Endothelial cell of umbilical vein (primary cell): ENCODE data around the gene TAOK2. TPM values are rescaled to one million over a fixed set of nuclear protein-coding genes. Genes with fewer than 3 reads are reported as not detected.

Source experiments
- BruUV-seq: library from RNA; stranded (reverse); fragments of 400-500 nt; replicated peaks from 2 replicates; lab custom pipeline; 2021; lab: Mats Ljungman, UMichigan
- CTCF ChIA-PET: fragments of 300-600, 350-600 bp; sonication (Branson Sonifier 250); formaldehyde crosslinking; loops from one replicate; lab custom pipeline; 2021; ENCODE audit warnings: antibody characterized with exemption, inconsistent platforms; lab: Charles Lee
- POLR2A ChIA-PET: fragments of 300-600, 350-600 bp; sonication (Branson Sonifier 250); formaldehyde crosslinking; loops from one replicate; lab custom pipeline; 2021; ENCODE audit warnings: antibody characterized with exemption, inconsistent platforms; lab: Charles Lee
- DNase-seq: peaks from one replicate; pipeline ENCODE4 v3.0.0-alpha.2; 2011; ENCODE audit warnings: low read depth, low spot score
- FAIRE-seq: peaks from 2 replicates; lab custom pipeline; 2011; peaks lifted over from hg19 to GRCh38; lab: Jason Lieb, UNC
- H2AFZ ChIP-seq: 2 replicates; pipeline ENCODE4 v1.6.0; 2012; ENCODE audit warnings: low read depth, low read length, control low read depth, inconsistent platforms
- H3K27ac ChIP-seq: 2 replicates; pipeline ENCODE4 v1.5.1; 2011; ENCODE audit warnings: low read depth, mild to moderate bottlenecking, control low read depth, low read length, moderate library complexity; ENCODE audit not compliant: insufficient read depth
- H3K27me3 ChIP-seq, 2 experiments: 2 replicates each; pipeline versions ENCODE4 v1.6.0 to v1.6.1; 2011; ENCODE audit warnings: low read length in 2 of 2, mixed read lengths in 1 of 2; ENCODE audit not compliant: control insufficient read depth in 2 of 2, insufficient read depth in 2 of 2
- H3K36me3 ChIP-seq, 2 experiments: 2 replicates in 1 of 2; 3 replicates in 1 of 2; pipeline ENCODE4 v1.5.1; 2011; ENCODE audit warnings: low read length in 2 of 2, mild to moderate bottlenecking in 1 of 2, moderate library complexity in 1 of 2; ENCODE audit not compliant: control insufficient read depth in 2 of 2, insufficient read depth in 2 of 2; ENCODE audit errors: extremely low read depth in 1 of 2
- H3K4me1 ChIP-seq: 3 replicates; pipeline ENCODE4 v1.5.1; 2011; ENCODE audit warnings: mild to moderate bottlenecking, low read length; ENCODE audit not compliant: control insufficient read depth, insufficient read depth; ENCODE audit errors: extremely low read depth
- H3K4me2 ChIP-seq: 2 replicates; pipeline ENCODE4 v1.6.1; 2011; ENCODE audit warnings: low read length, control low read depth, mixed read lengths; ENCODE audit not compliant: insufficient read depth
- H3K4me3 ChIP-seq, 3 experiments: fragments of 200-600 bp in 1 of 3; sonication (generic), shearing (Covaris generic) in 1 of 3; replicated peaks in 1 of 3; 2 replicates each; pipeline ENCODE4 v1.5.1; 2011 to 2016; ENCODE audit warnings: control low read depth in 3 of 3, low read length in 3 of 3, mild to moderate bottlenecking in 2 of 3, inconsistent platforms in 1 of 3, low read depth in 1 of 3, moderate library complexity in 1 of 3; ENCODE audit not compliant: insufficient read depth in 1 of 3
- H3K79me2 ChIP-seq: 2 replicates; pipeline ENCODE4 v1.6.0; 2012; ENCODE audit warnings: low read length, inconsistent platforms; ENCODE audit not compliant: control insufficient read depth, insufficient read depth
- H3K9ac ChIP-seq: replicated peaks from 2 replicates; pipeline ENCODE3; 2011; ENCODE audit warnings: low read length, control low read depth; ENCODE audit not compliant: insufficient read depth; ENCODE audit errors: extremely low read depth
- H3K9me1 ChIP-seq: replicated peaks from 3 replicates; pipeline ENCODE4 v1.6.0; 2011; ENCODE audit warnings: mild to moderate bottlenecking, low read length; ENCODE audit not compliant: control insufficient read depth, insufficient read depth; ENCODE audit errors: extremely low read depth
- H3K9me3 ChIP-seq: replicated peaks from 2 replicates; pipeline ENCODE4 v1.5.1; 2012; ENCODE audit warnings: low read length, inconsistent platforms; ENCODE audit not compliant: control insufficient read depth, insufficient read depth
- H4K20me1 ChIP-seq: replicated peaks from 2 replicates; pipeline ENCODE3; 2011; ENCODE audit warnings: mild to moderate bottlenecking, low read length; ENCODE audit not compliant: control insufficient read depth, insufficient read depth; ENCODE audit errors: extremely low read depth
- CTCF ChIP-seq, 2 donors: IDR thresholded peaks; 1 replicate in 1 of 2; 2 replicates in 1 of 2; pipeline ENCODE4 v1.5.1; 2011; ENCODE audit warnings: low read length in 2 of 2, mild to moderate bottlenecking in 2 of 2, moderate library complexity in 2 of 2, control low read depth in 1 of 2, inconsistent platforms in 1 of 2, low read depth in 1 of 2; ENCODE audit not compliant: insufficient read depth in 1 of 2; ENCODE audit errors: extremely low read depth in 1 of 2
- EZH2 ChIP-seq: IDR thresholded peaks from 2 replicates; pipeline ENCODE4 v1.6.1; 2012; ENCODE audit warnings: borderline replicate concordance, low read depth, mild to moderate bottlenecking, moderate library complexity, low read length, inconsistent platforms; ENCODE audit not compliant: severe bottlenecking
- dilution Hi-C: fragments of 300-500 bp; cut with MboI; formaldehyde crosslinking; loops from one replicate; pipeline ENCODE4 v1.15.0; 2019; ENCODE audit warnings: low sequenced_read_pairs; ENCODE audit not compliant: extremely low pct_ligation_motif_present
- intact Hi-C: fragments of 100-400 bp; cut with micrococcal nuclease; formaldehyde crosslinking; loops from one replicate; pipeline ENCODE4 v1.10.0; 2022
- polyA plus RNA-seq, 4 experiments: library from polyadenylated mRNA; depleted of rRNA in 3 of 4; stranded (reverse) in 3 of 4; unstranded in 1 of 4; fragments of >200 nt; gene quantifications; 2 replicates each; pipeline versions ENCODE4 v1.2.1 to v1.2.3, GENCODE V29; 2011 to 2012; ENCODE audit warnings: missing spikeins in 1 of 4
- total RNA-seq: library from RNA; stranded (reverse); gene quantifications from 2 replicates; pipeline ENCODE4 v1.2.3, GENCODE V29; 2021

Gene TAOK2
- total and polyA plus RNA-seq, 2 donors (not counting 3 experiments of a cell fraction or from before 2014, with no cell fraction given), result 52.8 to 114 TPM

GRCh38 chr16:30041841-30042240 is 68.2 kb downstream of the TAOK2 start:
- Histone ChIP-seq H3K9me1 (no peaks in the 10 kb centered on the region), H3K4me3 (no peak overlapping the region), H4K20me1 (no peaks in the 10 kb centered on the region), H3K4me1 (no peaks in the 10 kb centered on the region), H3K27me3 (no peaks in the 10 kb centered on the region), H2AFZ (no peak overlapping the region), H3K36me3 (no peaks in the 10 kb centered on the region), H3K79me2 (no peaks in the 10 kb centered on the region), H3K9ac (no peak overlapping the region), H3K27ac (no peak overlapping the region), H3K4me2 (no peak overlapping the region), H3K9me3 (no peaks in the 10 kb centered on the region)
- CTCF ChIA-PET, result interaction anchor here (0.8 to 5.9 kb wide), 7 partner anchors 9 to 50 kb away, joined by 3 to 38 read pairs (median 7); partner anchors contain the start of genes ALDOA and TBX6
- TF ChIP-seq EZH2, result no peak
- TF ChIP-seq CTCF (IDR thresholded peaks at IDR 0.05; ENCODE audit: extremely low read depth in 1 of 2, insufficient read depth in 1 of 2, low read depth in 1 of 2, low read length in 2 of 2), result peak in 1 of 2 donors; percentile 23
- intact Hi-C loops, result loop anchor here (1.0 kb wide), 1 partner anchor 50 kb away; no protein-coding TSS in a partner anchor
- dilution Hi-C loops, result no loop called here
- FAIRE-seq (no peak), DNase-seq (peak; percentile 66)
- no TSS peak for BruUV-seq
- POLR2A ChIA-PET, result no interaction called here

Other genes starting within 250 kb of the TAOK2 start
- gene C16orf54, start 227.9 kb upstream of the TAOK2 start, total RNA-seq, result not detected in 2 replicates
- gene C16orf54, start 227.9 kb upstream of the TAOK2 start, polyA plus RNA-seq, result not detected in 2 replicates
- not detected in 2 replicates for gene ZG16, start 195.6 kb upstream of the TAOK2 start, total RNA-seq
- gene ZG16, start 195.6 kb upstream of the TAOK2 start, polyA plus RNA-seq, result not detected in 2 replicates
- gene KIF22, start 183.1 kb upstream of the TAOK2 start, total RNA-seq, result 82.3 and 90.0 TPM in 2 replicates
- gene KIF22, start 183.1 kb upstream of the TAOK2 start, polyA plus RNA-seq, result 67.3 and 67.9 TPM in 2 replicates
- gene MAZ, start 167.3 kb upstream of the TAOK2 start, total RNA-seq, result 311 TPM in 2 replicates
- gene MAZ, start 167.3 kb upstream of the TAOK2 start, polyA plus RNA-seq, result 165 and 212 TPM in 2 replicates
- 2.3 and 3.3 TPM in 2 replicates for gene PRRT2, start 161.7 kb upstream of the TAOK2 start, total RNA-seq
- gene PRRT2, start 161.7 kb upstream of the TAOK2 start, polyA plus RNA-seq, result 3.3 and 3.4 TPM in 2 replicates
- gene PAGR1, start 157.7 kb upstream of the TAOK2 start, total RNA-seq, result 24.2 and 26.3 TPM in 2 replicates
- gene PAGR1, start 157.7 kb upstream of the TAOK2 start, polyA plus RNA-seq, result 13.0 and 15.9 TPM in 2 replicates
- gene MVP, start 153.4 kb upstream of the TAOK2 start, total RNA-seq, result 116 and 118 TPM in 2 replicates
- 47.0 and 49.8 TPM in 2 replicates for gene MVP, start 153.4 kb upstream of the TAOK2 start, polyA plus RNA-seq
- gene CDIPT, start 110.6 kb upstream of the TAOK2 start, total RNA-seq, result 67.3 and 68.7 TPM in 2 replicates
- 161 and 179 TPM in 2 replicates for gene CDIPT, start 110.6 kb upstream of the TAOK2 start, polyA plus RNA-seq
- 2.4 and 2.5 TPM in 2 replicates for gene SEZ6L2, start 74.3 kb upstream of the TAOK2 start, total RNA-seq
- 4.5 and 5.6 TPM in 2 replicates for gene SEZ6L2, start 74.3 kb upstream of the TAOK2 start, polyA plus RNA-seq
- gene ASPHD1, start 73.4 kb upstream of the TAOK2 start, total RNA-seq, result 0.88 and 1.2 TPM in 2 replicates
- gene ASPHD1, start 73.4 kb upstream of the TAOK2 start, polyA plus RNA-seq, result 0.90 and 1.1 TPM in 2 replicates
- 21.0 and 24.2 TPM in 2 replicates for gene KCTD13, start 47.6 kb upstream of the TAOK2 start, total RNA-seq
- gene KCTD13, start 47.6 kb upstream of the TAOK2 start, polyA plus RNA-seq, result 22.6 and 25.0 TPM in 2 replicates
- gene TMEM219, start 11.8 kb upstream of the TAOK2 start, total RNA-seq, result 99.4 and 110 TPM in 2 replicates
- gene TMEM219, start 11.8 kb upstream of the TAOK2 start, polyA plus RNA-seq, result 182 and 201 TPM in 2 replicates
- gene HIRIP3, start 21.7 kb downstream of the TAOK2 start, total RNA-seq, result 8.6 and 8.7 TPM in 2 replicates
- gene HIRIP3, start 21.7 kb downstream of the TAOK2 start, polyA plus RNA-seq, result 6.7 and 7.2 TPM in 2 replicates
- 76.4 and 84.1 TPM in 2 replicates for gene INO80E, start 22.4 kb downstream of the TAOK2 start, total RNA-seq
- 41.7 and 42.7 TPM in 2 replicates for gene INO80E, start 22.4 kb downstream of the TAOK2 start, polyA plus RNA-seq
- 0.58 and 0.60 TPM in 2 replicates for gene DOC2A, start 37.2 kb downstream of the TAOK2 start, total RNA-seq
- 0.63 and 1.1 TPM in 2 replicates for gene DOC2A, start 37.2 kb downstream of the TAOK2 start, polyA plus RNA-seq
- gene C16orf92, start 49.3 kb downstream of the TAOK2 start, total RNA-seq, result not detected in 2 replicates
- gene C16orf92, start 49.3 kb downstream of the TAOK2 start, polyA plus RNA-seq, result not detected in 2 replicates
- 0.86 and 0.99 TPM in 2 replicates for gene TLCD3B, start 57.4 kb downstream of the TAOK2 start, total RNA-seq
- 0.37 and 0.59 TPM in 2 replicates for gene TLCD3B, start 57.4 kb downstream of the TAOK2 start, polyA plus RNA-seq
- gene ALDOA, start 91.9 kb downstream of the TAOK2 start, total RNA-seq, result 1,029 and 1,114 TPM in 2 replicates
- gene ALDOA, start 91.9 kb downstream of the TAOK2 start, polyA plus RNA-seq, result 871 and 972 TPM in 2 replicates
- gene PPP4C, start 102.1 kb downstream of the TAOK2 start, total RNA-seq, result 159 and 167 TPM in 2 replicates
- gene PPP4C, start 102.1 kb downstream of the TAOK2 start, polyA plus RNA-seq, result 327 and 378 TPM in 2 replicates
- gene TBX6, start 118.1 kb downstream of the TAOK2 start, total RNA-seq, result 0.42 and 0.60 TPM in 2 replicates
- 0.30 and 0.40 TPM in 2 replicates for gene TBX6, start 118.1 kb downstream of the TAOK2 start, polyA plus RNA-seq
- 46.1 and 47.6 TPM in 2 replicates for gene YPEL3, start 122.3 kb downstream of the TAOK2 start, total RNA-seq
- 78.0 and 89.7 TPM in 2 replicates for gene YPEL3, start 122.3 kb downstream of the TAOK2 start, polyA plus RNA-seq
- gene GDPD3, start 139.7 kb downstream of the TAOK2 start, total RNA-seq, result 17.9 and 18.6 TPM in 2 replicates
- 7.8 and 8.0 TPM in 2 replicates for gene GDPD3, start 139.7 kb downstream of the TAOK2 start, polyA plus RNA-seq
- 138 and 143 TPM in 2 replicates for gene MAPK3, start 149.4 kb downstream of the TAOK2 start, total RNA-seq
- 294 and 337 TPM in 2 replicates for gene MAPK3, start 149.4 kb downstream of the TAOK2 start, polyA plus RNA-seq
- 6.1 and 6.6 TPM in 2 replicates for gene CORO1A, start 209.7 kb downstream of the TAOK2 start, total RNA-seq
- 4.7 and 6.4 TPM in 2 replicates for gene CORO1A, start 209.7 kb downstream of the TAOK2 start, polyA plus RNA-seq
- gene BOLA2B, start 219.8 kb downstream of the TAOK2 start, total RNA-seq, result 161 and 173 TPM in 2 replicates
- gene BOLA2B, start 219.8 kb downstream of the TAOK2 start, polyA plus RNA-seq, result 310 and 354 TPM in 2 replicates
- gene SLX1A, start 220.0 kb downstream of the TAOK2 start, total RNA-seq, result 30.9 and 77.9 TPM in 2 replicates
- gene SLX1A, start 220.0 kb downstream of the TAOK2 start, polyA plus RNA-seq, result 28.9 and 29.8 TPM in 2 replicates
- 12.2 and 18.1 TPM in 2 replicates for gene SULT1A3, start 225.4 kb downstream of the TAOK2 start, total RNA-seq
- gene SULT1A3, start 225.4 kb downstream of the TAOK2 start, polyA plus RNA-seq, result 4.8 and 5.1 TPM in 2 replicates